Tibial artery (tissue), 4 donors: ENCODE results near the gene MED9.
"Not testable (repeated sequence)": the region's sequence is repeated elsewhere in the genome, so short reads cannot be mapped to it uniquely, and the experiment has no call there.

Source experiments
- DNase-seq, 2 donors: peaks; one replicate each; pipeline ENCODE4 v3.0.0-alpha.2; 2019
- H3K27ac ChIP-seq, 2 donors: fragments of 200-600 bp; sonication (generic) in 1 of 2; 1 replicate in 1 of 2; 2 replicates in 1 of 2; pipeline ENCODE4 v1.5.1; 2018 to 2019; ENCODE audit warnings: mild to moderate bottlenecking in 1 of 2
- H3K27me3 ChIP-seq, 2 donors: fragments of 200-600 bp; sonication (generic) in 1 of 2; one replicate each; pipeline versions ENCODE4 v1.5.1 to v1.6.0; 2016 to 2019
- H3K36me3 ChIP-seq, 3 donors: fragments of 200-600 bp; sonication (generic) in 2 of 3; one replicate each; pipeline ENCODE4 v1.5.1; 2016 to 2019; ENCODE audit warnings: mild to moderate bottlenecking in 2 of 3
- H3K4me1 ChIP-seq, 4 donors: fragments of 200-600 bp; sonication (generic) in 2 of 4; 1 replicate in 3 of 4; 2 replicates in 1 of 4; pipeline ENCODE4 v1.5.1; 2016 to 2019
- H3K4me3 ChIP-seq, 2 donors: fragments of 200-600 bp; sonication (generic) in 1 of 2; 1 replicate in 1 of 2; 2 replicates in 1 of 2; pipeline ENCODE4 v1.5.1; 2018 to 2019; ENCODE audit warnings: mild to moderate bottlenecking in 2 of 2
- H3K9me3 ChIP-seq, 3 donors: fragments of 200-600 bp; sonication (generic) in 1 of 3; one replicate each; pipeline ENCODE4 v1.5.1; 2016 to 2019
- intact Hi-C: fragments of 100-400 bp; cut with DNase I; formaldehyde crosslinking; loops from one replicate; pipeline ENCODE4 v1.15.0; 2023; ENCODE audit warnings: low total_unique reads
- TF ChIP-seq, protein P1 (sequence below), 2 experiments: fragments of 200-600 bp in 1 of 2; fragments of 450-650 bp in 1 of 2; IDR thresholded peaks; one replicate each; pipeline ENCODE4 v1.5.1; 2017 to 2019; ENCODE audit warnings: antibody characterized with exemption in 2 of 2, mild to moderate bottlenecking in 1 of 2, moderate library complexity in 1 of 2

Gene MED9

DNA sequence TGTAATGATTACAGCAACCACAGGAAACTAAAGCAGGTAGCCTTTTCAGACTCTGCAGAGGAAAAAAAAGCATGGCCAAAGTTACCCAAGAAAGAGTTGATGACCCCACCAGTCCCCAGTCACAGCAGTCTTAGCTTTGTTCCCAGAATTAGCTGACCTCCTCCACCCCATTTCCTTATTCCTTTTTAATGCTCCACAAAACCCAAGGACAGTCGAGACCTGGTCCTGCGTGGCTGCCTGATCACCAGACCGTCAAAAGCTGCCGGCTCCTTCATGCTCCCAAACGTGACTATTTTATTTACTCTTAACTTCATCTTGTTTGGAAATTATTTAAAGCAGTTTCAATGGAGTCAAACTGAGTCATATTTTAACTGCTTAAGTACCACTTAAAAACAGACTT, 28.7 kb upstream of the MED9 start:
- H3K27me3 ChIP-seq: peaks cover 0 to 11% of the 10 kb centered on the region in 2 donors
- no peak for DNase-seq
- no peaks in the 10 kb centered on the region for H3K36me3 ChIP-seq
- no peak overlapping the region for H3K27ac ChIP-seq
- peaks cover 0 to 7% (median 0%) of the 10 kb centered on the region in 4 donors for H3K4me1 ChIP-seq
- TF ChIP-seq, protein P1, sequence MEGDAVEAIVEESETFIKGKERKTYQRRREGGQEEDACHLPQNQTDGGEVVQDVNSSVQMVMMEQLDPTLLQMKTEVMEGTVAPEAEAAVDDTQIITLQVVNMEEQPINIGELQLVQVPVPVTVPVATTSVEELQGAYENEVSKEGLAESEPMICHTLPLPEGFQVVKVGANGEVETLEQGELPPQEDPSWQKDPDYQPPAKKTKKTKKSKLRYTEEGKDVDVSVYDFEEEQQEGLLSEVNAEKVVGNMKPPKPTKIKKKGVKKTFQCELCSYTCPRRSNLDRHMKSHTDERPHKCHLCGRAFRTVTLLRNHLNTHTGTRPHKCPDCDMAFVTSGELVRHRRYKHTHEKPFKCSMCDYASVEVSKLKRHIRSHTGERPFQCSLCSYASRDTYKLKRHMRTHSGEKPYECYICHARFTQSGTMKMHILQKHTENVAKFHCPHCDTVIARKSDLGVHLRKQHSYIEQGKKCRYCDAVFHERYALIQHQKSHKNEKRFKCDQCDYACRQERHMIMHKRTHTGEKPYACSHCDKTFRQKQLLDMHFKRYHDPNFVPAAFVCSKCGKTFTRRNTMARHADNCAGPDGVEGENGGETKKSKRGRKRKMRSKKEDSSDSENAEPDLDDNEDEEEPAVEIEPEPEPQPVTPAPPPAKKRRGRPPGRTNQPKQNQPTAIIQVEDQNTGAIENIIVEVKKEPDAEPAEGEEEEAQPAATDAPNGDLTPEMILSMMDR (IDR thresholded peaks at IDR 0.05): no peak
- no peak overlapping the region for H3K4me3 ChIP-seq
- no peaks in the 10 kb centered on the region for H3K9me3 ChIP-seq
- intact Hi-C loops: no loop called here

DNA sequence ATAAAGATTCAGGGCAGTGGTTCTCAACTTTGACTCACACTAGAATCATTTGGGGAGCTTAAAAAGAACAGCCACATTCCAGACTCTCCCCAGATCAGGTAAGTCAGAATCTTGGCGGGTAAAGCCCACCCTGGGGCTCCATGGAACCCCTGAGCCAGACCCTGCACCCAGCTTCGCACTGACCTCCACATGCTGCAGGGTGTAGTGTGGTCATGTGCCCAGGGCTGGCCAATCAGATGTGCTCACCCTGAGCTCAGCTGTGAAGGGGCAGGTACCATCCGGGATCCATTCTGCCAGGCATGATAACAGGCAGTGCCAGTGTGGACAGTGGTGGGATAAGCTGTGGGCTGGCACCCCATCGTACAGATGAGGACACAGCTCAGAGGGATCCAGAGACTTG, 28.1 kb upstream of the MED9 start:
- Histone ChIP-seq H3K27me3 (peaks cover 0 to 10% of the 10 kb centered on the region in 2 donors), H3K9me3 (no peaks in the 10 kb centered on the region), H3K4me3 (no peak overlapping the region), H3K27ac (no peak overlapping the region), H3K36me3 (no peaks in the 10 kb centered on the region), H3K4me1 (peaks cover 0 to 7% (median 0%) of the 10 kb centered on the region in 4 donors)
- intact Hi-C loops: no loop called here
- no peak for DNase-seq
- TF ChIP-seq, protein P1 (IDR thresholded peaks at IDR 0.05): no peak

DNA sequence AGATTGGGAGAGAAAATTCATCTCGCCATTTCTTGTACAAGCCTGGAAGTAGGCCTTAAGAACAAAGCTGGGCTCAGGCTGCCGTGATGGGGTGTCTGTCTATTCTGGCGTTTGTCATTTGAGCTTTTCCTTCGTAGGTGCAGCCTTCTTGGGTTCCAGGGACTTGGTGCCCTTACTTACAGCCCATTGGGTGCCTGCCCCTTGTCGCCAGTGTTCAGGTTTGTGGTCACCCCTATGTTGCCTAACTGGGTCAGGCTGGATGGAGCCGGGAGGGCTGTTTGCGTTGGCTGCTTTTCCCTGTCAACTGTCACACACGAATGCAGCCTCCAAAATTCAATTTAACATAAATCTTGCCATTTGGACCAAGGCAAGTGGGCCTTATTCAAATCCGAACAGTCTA, 23.7 kb upstream of the MED9 start:
- H3K36me3 ChIP-seq: no peaks in the 10 kb centered on the region
- TF ChIP-seq, protein P1 (IDR thresholded peaks at IDR 0.05): no peak
- intact Hi-C loops: no loop called here

DNA sequence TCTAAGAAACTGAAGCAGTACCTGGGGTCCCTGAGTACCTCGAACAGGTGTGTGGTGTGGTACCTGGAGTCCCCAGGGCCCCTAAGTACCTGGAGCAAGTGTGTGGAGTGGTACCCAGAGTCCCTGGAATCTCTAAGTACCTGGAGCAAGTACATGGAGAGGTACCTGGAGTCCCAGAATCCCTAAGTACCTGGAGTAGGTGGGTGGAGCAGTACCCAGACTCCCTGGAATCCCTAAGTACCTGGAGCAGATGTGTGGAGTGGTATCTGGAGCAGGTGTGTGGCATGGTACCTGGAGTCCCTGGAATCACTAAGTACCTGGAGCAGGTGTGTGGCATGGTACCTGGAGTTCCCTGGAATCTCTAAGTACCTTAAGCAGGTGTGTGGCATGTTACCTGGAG, 22.5 kb upstream of the MED9 start:
- Histone ChIP-seq H3K27ac (no peak overlapping the region), H3K4me1 (no peaks in the 10 kb centered on the region), H3K36me3 (no peaks in the 10 kb centered on the region), H3K4me3 (no peak overlapping the region), H3K27me3 (peaks cover 0 to 26% of the 10 kb centered on the region in 2 donors), H3K9me3 (no peaks in the 10 kb centered on the region)
- DNase-seq: no peak
- TF ChIP-seq, protein P1 (IDR thresholded peaks at IDR 0.05): no peak
- intact Hi-C loops: no loop called here

More for the DNA sequence above, 23.7 kb upstream of the MED9 start:
- Histone ChIP-seq H3K4me3 (no peak overlapping the region), H3K4me1 (no peaks in the 10 kb centered on the region), H3K27ac (no peak overlapping the region), H3K9me3 (no peaks in the 10 kb centered on the region), H3K27me3 (peaks cover 0 to 26% of the 10 kb centered on the region in 2 donors)
- DNase-seq: no peak

GRCh38 chr17:17454700-17455099, 22.1 kb upstream of the MED9 start:
- DNase-seq, intact Hi-C loops, H3K27ac ChIP-seq, H3K36me3 ChIP-seq, H3K9me3 ChIP-seq, H3K4me3 ChIP-seq, H3K4me1 ChIP-seq: not testable (repeated sequence)
- peaks cover 0 to 26% of the 10 kb centered on the region in 2 donors for H3K27me3 ChIP-seq

- no peak overlapping the region for H3K4me3 ChIP-seq
- H3K27me3 ChIP-seq: peaks cover 0 to 26% of the 10 kb centered on the region in 2 donors
- TF ChIP-seq, protein P1 (IDR thresholded peaks at IDR 0.05): no peak
- H3K4me1 ChIP-seq: no peaks in the 10 kb centered on the region
- no peak overlapping the region for H3K27ac ChIP-seq
- intact Hi-C loops: no loop called here
- H3K36me3 ChIP-seq: no peaks in the 10 kb centered on the region
- no peaks in the 10 kb centered on the region for H3K9me3 ChIP-seq
- DNase-seq: no peak
Observed at GRCh38 chr17:17455173-17455572, 21.6 kb upstream of the MED9 start.
